Limb (tissue), 2 donors: ENCODE measurements around the gene BCAS3.
"Not testable (repeated sequence)": the region's sequence is repeated elsewhere in the genome, so short reads cannot be mapped to it uniquely, and the experiment has no call there.

ENCODE experiments used
- DNase-seq, 2 donors: peaks; one replicate each; pipeline ENCODE4 v3.0.0-alpha.2; 2016; ENCODE audit errors: extremely low spot score in 2 of 2

Gene BCAS3

DNA sequence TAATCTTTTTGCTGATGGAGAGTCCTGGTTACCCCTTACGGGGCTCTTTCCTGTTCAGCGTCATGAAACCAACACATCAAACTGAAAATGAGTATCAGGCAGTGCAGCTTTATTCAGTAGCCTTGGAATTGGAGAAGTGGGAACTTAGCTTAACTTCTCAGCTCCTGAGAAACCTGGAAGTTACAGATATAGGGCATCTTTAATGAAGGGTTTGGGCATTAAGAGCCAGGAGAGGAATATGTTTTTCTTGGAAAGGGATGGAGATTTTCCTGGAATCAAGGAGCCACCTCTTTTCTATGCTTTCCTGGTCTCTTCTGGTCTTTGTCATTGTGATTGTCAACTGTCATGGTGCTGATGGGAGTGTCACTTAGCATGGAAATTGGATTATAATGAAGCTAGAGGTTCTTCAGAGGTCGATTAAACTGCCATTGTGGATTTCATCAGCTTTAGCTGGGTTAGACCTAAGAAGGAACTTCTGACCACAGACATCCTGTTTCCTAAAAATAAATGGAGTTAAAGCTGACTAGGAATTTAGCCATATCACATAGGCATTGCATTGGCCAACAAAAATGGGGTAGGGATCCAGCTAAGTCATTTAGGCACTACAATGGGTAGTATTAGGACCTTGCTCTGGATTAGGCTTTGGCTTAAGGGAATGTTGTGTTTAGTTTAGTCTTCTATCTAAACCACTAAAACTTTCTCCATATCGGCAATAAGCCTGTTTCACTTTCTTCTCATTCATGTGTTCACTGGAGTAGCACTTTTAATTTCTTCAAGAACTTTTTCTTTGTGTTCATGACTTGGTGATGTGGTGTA, 186.4 kb downstream of the BCAS3 start:
- no peak for DNase-seq

DNA sequence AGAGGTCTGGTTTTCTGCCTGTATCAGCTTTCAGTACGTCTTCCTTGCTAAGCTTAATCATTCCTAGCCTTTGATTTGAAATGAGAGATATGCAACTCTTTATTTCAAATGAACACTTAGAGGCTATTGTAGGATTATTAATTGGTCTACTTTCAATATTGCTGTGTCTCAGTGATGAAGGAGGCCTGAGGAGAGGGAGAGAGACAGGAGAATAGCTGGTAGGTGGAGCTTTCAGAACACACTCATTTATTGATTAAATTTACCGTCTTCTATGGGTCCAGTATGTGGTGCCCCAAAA, 187.0 kb downstream of the BCAS3 start:
- DNase-seq = no peak

DNA sequence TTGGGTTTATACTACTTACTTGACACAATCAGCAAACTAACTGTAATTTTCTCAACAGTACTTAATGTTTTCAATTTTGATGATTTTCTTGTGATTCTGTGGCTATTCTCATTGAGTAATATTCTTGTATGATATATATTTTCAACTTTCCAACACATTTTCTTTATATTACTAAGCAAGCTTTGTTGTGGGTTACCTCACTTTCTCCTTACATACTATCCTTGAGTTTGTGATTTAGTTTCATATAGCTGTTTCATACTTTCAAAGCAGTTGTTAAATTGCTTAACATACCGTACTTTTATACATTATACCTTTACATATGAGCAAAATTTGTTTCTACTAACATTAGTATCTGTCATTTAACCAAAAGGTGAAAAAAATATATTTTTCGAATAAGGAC, 197.1 kb downstream of the BCAS3 start:
- DNase-seq = no peak

DNA sequence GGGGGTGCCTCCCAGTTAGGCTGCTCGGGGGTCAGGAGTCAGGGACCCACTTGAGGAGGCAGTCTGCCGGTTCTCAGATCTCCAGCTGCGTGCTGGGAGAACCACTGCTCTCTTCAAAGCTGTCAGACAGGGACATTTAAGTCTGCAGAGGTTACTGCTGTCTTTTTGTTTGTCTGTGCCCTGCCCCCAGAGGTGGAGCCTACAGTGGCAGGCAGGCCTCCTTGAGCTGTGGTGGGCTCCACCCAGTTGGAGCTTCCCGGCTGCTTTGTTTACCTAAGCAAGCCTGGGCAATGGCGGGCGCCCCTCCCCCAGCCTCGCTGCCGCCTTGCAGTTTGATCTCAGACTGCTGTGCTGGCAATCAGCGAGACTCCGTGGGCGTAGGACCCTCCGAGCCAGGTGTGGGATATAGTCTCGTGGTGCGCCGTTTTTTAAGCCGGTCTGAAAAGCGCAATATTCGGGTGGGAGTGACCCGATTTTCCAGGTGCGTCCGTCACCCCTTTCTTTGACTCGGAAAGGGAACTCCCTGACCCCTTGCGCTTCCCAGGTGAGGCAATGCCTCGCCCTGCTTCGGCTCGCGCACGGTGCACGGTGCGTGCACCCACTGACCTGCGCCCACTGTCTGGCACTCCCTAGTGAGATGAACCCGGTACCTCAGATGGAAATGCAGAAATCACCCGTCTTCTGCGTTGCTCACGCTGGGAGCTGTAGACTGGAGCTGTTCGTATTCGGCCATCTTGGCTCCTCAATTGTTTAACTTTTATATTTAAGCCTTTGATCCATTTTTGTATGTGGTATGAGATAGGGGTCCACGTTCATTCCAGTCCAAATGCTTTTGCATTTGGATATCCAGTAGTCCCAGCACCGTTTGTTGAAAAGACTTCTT, 209.3 kb downstream of the BCAS3 start:
- not testable (repeated sequence) for DNase-seq

DNA sequence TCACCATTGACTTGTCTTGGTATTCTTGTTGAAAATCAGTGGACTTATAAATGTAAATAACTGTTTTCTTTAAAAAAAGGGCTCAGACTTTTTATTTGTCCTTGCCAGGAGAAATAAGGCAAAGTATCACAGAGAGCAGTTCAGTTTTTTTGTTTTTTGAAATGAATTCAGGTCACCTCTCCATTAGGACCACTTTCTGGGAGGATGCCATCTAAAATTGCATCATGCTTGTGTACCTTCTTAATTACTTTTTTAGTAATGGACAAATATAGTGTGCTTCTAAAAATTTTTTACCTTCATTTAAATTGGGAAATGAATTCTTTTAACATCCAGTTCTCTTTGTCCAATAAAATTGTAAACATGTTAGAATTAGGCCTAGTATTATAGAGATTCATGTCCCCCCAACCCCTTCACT, 210.0 kb downstream of the BCAS3 start:
- DNase-seq = no peak

DNA sequence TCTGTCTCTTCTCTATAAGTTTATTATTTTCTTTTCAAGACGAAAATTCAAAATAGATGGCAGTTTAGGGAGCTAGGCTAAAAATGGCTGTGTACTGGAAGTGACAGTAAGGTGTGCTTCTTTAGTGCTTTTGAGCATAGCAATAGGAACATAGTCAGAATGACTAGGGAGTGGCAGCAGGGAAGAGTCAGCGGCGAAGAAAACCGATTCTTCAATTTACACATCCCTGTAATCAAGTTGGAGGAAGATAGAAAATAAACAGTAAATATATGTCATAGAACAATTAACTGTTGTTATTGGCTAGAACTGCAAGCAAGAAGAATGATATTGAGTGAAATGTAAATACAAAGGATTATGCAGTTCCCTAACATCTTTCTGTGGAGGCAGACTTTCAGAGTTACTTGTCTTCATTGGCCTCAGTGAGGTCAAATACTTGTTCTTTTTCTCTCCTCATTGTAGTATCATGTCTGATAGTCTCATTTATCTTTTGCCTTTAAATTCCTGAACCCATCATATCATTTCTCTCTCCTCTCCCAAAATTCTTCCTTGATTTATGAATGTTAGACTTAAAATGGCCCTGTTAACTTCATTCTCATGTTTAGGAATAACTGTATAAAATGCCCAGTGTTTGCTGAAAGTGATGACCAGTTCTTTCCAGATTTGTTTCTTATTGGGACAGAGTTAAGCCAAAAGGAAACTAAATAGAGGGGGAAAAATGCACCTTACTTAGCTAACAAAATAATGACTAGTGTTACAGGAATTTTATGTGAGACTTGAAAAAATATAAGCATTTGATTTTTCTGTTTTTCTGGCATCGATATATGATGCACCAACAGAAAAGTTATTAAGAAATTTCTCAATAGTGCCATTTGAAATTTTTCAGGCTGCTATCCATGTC, 211.4 kb downstream of the BCAS3 start:
- DNase-seq = no peak

DNA sequence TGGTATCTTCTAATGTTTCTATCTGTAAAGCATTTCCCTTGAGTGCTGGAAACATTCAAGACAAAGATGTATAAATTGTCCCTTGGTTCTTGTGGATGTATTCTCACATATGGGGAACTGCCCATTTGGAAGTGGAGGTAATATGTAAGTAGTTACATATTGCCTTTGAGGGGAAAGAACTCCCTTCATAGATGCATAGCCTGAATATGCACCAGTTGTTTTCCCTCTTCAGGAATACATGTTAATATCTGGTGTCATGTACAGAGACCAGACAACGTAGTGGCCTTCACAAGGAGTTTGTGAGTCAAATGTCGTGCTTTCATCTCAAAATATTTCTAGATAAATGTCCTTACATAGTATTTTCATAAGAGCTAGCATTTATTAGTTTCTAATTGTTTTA, 213.5 kb downstream of the BCAS3 start:
- DNase-seq = no peak

DNA sequence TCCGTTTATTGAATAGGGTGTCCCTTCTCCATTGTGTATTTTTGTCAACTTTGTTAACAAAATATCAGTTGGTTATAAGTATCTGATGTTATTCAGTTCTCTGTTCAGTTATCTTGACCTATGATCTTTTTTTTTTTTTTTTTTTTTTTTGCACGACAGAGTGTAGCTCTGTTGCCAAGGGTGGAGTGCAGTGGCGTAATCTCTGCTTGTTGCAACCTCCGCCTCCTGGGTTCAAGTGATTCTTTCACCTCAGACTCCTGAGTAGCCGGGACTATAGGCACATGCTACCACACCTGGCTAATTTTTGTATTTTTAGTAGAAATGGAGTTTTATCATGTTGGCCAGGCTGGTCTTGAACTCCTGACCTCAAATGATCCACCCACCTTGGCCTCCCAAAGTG, 215.8 kb downstream of the BCAS3 start:
- DNase-seq = no peak

DNA sequence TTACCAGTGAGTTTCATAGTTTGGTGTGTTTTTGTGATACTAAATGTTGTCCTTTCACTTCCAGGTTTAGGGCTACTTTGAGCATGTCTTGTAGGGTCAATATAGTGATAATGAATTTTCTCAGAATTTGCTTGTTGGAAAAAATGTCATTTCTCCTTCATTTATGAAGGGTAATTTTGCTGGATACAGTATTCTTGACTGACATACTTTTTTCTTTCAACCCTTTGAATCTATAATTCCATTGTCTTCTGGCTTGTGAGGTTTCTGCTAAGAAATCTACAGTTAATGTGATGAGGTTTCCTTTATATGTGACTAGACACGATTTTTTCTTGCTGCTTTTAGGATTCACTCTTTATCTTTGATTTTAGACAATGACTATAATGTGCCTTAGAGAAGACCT, 219.3 kb downstream of the BCAS3 start:
- DNase-seq = no peak

DNA sequence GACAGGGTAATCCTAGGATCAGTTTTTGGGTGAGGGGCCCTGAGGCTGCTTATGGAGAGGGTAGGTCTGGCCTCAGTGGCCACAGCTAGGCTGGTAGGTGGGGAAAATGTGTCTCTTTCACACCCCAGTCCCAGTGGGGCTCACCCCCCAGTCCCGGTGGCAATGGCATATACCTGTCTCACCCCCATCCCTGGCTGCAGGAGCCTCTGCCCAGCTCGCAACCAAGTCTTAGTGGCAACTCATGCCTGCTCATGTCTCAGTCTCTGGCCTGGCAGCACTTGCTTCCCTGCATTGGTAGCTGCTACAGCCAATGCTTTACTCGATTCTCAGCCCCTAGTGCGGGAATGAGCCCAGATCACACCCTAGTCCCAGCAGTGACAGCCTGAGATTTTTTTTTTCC, 221.5 kb downstream of the BCAS3 start:
- DNase-seq = no peak

DNA sequence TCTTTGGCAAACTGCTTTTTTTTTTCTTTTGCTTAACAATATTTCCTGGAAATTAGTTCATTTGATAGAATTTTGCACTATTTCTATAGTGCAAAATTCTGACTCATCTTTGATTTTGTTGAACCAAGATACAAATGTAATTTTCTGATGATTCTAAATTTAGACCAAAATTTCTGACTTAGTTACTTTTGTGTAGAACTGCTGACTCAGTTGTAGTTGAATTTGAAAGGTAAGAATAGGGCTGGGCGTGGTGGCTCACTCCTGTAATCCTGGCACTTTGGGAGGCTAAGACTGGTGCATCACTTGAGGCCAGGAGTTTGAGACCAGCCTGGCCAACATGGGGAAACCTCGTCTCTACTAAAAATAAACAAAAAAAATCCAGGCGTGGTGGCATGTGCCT, 223.0 kb downstream of the BCAS3 start:
- DNase-seq = no peak

DNA sequence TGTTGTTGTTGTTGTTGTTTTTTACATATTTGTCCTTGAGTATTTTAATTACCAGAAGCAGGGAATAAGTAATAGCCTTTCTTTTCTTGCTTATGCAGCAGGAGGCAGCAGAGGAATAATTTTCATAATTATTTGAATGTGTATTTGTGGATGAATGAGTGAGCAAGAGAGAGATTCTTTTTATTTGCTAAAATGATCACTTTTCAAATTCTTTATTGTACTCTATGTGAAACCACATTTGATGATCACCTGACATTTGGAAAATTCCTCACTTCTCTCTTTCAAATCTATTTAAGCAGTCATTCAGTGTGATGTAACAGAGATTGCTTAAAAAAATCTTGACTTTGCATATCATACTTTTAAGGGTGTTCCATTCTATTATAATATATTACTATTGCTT, 223.6 kb downstream of the BCAS3 start:
- no peak for DNase-seq

DNA sequence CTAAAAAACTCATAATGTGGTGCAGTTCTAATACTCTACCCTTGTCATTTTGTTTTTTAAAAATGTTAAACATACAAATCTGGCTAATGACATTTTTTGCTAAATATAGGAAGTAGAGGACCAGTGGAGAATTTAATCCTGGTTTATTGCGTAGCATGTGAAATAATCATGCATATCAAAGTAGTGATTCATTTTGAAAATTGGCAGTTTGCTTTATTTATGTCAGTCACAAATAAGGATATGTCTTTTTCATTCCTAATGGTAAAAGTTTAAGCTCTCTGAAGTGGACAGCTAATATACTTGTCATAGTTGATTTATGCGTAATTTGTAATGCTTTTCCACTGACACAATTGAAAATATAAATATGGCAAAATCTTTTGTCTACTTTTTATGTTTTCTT, 224.2 kb downstream of the BCAS3 start:
- no peak for DNase-seq

DNA sequence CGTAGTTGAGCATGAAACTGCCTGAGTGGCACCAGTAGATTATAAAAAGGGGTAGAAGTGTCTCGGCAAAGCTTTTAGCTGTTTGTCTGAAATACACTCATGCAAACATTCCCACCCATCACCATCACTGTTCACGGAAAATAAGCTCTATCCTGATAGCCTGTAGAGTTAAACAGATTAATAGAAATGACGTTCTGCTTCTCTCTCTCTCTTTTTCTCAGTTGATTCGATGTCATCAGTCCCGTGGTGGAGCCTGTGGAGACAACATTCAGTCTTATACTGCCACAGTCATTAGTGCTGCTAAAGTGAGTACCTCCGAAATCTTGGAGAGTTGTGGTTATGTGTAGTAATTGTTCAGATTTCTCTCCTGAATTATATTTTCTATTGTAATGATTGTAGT, 224.7 kb downstream of the BCAS3 start:
- DNase-seq = no peak

DNA sequence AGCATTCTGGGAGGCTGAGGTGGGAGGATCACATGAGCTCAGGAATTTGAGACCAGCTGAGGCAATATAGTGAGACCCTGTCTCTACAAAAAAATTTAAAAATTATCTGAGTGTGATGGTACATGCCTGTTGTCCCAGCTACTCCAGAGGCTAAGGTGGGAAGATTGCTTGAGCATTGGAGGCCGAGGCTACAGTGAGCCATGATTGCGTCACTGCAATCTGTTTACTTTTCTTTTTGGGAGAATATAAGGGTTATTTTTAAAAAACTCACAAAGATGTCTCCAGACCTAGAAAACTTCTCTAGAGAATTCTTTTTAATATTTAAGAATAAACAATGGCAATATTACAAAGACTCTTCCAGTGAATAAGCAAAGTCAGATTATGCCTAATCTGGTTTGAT, 226.9 kb downstream of the BCAS3 start:
- DNase-seq = no peak

DNA sequence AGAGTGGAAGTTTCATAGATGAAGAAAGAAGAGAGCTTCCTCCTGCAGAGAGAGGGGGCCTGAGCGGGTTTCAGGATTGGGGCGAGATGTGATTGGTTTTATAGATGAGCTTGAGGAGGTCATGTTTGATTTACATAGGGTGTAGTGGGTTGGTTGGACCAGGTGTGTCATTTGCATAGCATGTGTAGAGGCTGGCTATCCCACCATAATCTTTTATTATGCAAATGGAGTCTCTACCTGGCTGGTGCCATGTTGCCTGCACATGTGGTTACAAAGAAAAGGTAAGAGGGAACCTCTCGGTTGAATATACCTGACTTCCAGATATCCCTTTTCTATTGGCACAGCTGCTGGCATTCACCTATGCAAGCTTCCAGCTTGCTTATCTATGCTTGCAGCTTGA, 228.1 kb downstream of the BCAS3 start:
- DNase-seq = no peak

DNA sequence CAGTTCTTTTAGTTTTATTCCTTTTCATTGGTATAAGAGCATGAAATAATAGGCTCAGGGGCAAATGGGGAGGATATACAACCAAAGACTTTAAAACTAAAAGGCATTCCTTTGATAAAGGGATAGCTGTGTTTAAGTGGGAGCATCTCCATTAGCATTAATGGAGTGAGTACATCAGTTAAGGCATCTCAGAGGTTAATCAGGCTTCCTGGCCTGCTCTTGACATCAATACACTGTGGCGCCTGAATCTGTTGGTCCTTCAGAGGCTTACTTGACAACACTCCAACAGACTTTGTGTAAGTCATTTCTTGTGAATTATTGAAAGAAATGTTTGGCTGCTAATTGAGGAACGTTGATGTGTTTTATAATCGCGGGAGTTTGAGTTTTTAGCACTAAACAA, 230.7 kb downstream of the BCAS3 start:
- DNase-seq = no peak

DNA sequence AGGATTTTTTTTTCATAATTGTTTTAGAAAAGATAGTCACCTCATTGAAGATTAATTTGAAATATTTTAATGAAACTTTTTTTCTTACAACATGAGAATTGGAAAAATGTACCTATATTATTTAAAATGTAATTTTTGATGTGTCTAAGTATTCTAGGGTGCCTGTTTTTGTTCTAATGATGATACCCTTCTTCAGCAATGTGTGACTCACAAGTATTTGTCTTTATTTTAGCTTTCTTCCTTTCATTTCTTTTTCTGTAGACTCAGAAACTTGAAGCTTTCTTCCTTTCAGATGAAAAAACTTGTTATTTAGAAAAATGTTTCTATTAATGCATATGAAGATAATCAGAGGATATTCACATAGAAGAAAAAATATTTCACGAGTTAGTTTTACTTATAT, 231.8 kb downstream of the BCAS3 start:
- no peak for DNase-seq

DNA sequence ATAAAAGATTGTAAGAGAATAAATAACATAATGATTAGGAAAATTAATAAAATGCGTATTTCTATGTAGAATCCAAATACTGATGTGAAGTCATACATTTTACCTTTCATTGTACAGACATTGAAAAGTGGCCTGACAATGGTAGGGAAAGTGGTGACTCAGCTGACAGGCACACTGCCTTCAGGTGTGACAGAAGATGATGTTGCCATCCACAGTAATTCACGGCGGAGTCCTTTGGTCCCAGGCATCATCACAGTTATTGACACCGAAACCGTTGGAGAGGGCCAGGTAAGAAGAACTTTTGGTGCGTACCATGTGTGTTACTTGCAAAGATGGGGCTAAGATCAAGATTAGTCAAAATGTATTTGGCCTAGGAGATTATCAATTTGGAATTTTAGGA, 232.8 kb downstream of the BCAS3 start:
- DNase-seq = no peak

DNA sequence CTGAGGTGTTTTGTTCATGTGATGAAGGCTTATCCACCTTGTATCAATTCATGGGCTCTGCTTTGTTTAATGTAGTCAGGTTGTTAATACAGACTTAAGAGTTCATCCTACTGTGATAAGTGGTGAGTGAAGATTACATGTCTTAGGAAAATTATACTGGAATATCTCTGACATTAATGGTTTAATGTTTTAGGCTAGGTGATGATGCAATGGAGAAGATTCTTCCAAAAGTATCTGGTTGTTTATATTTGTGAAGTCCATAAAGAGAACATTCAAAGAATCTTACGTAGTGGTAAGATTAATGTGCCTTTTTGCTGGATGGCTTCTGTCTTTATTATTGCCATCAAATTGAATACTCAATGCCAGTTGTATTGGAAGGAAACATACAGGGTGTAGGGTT, 236.4 kb downstream of the BCAS3 start:
- no peak for DNase-seq

DNA sequence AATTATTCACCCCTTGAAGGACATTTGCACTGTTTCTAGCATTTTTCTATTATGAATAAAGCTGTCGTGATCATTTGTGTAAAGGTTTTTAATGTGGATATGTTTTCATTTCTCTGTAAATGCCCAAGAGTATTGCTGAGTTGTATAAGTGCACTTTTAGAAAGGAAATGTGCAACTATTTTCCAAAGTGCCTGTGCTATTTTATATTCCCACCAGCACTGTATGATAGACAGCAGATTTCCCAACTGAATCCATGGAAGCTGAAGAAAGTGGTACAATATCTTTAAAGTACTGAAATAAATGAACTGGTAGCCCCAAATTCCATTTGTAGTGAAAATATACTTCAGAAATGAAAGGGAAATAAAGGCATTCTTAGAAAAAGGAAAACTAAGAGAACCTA, 238.4 kb downstream of the BCAS3 start:
- no peak for DNase-seq

DNA sequence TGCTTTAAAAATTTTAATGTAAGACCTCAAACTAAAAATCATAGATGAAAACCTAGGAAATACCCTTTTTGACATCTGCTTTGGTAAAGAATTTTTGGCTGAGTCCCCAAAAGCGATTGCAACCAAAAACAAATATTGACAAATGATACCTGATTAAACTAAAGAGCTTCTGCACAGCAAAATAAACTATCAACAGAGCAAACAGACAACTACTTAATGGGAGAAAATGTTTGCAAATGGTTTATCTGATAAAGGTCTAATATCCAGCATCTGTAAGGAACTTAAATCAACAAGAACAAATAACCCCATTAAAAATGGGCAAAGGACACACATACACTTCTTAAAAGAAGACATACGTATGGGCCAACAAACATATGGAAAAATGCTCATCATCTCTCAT, 242.5 kb downstream of the BCAS3 start:
- DNase-seq = no peak
